Measurements from ENCODE around the gene MAB21L1.

- TF ChIP-seq JUND (IDR thresholded peaks at IDR 0.05) (no peak), CTCF (IDR thresholded peaks at IDR 0.05; ENCODE audit: low read depth, low read length, missing input control) (no peak), MAX (IDR thresholded peaks at IDR 0.05) (no peak), GABPA (IDR thresholded peaks at IDR 0.05 in 1 of 2, conservative IDR thresholded peaks at IDR 0.05 in 1 of 2) (no peak), YY1 (IDR thresholded peaks at IDR 0.05) (no peak), RXRA (IDR thresholded peaks at IDR 0.05) (no peak)
Measured at GRCh38 chr13:35489050-35489449, 12.6 kb upstream of the MAB21L1 start.

Data from liver (tissue), 3 donors.